ENCODE measurements around the gene TTPAL.

The TTPAL gene

GRCh38 chr20:44543358-44543757 lies 67.7 kb downstream of the TTPAL start:
- no peak for DNase-seq
